ENCODE data around the gene NPHP4. TPM values are rescaled to one million over a fixed set of nuclear protein-coding genes. Genes with fewer than 3 reads are reported as not detected.

NPHP4 gene
- total RNA-seq, 4 donors from 2014 or later = 6.7 to 19.9 (median 10.5) TPM

- TF ChIP-seq, protein P1, sequence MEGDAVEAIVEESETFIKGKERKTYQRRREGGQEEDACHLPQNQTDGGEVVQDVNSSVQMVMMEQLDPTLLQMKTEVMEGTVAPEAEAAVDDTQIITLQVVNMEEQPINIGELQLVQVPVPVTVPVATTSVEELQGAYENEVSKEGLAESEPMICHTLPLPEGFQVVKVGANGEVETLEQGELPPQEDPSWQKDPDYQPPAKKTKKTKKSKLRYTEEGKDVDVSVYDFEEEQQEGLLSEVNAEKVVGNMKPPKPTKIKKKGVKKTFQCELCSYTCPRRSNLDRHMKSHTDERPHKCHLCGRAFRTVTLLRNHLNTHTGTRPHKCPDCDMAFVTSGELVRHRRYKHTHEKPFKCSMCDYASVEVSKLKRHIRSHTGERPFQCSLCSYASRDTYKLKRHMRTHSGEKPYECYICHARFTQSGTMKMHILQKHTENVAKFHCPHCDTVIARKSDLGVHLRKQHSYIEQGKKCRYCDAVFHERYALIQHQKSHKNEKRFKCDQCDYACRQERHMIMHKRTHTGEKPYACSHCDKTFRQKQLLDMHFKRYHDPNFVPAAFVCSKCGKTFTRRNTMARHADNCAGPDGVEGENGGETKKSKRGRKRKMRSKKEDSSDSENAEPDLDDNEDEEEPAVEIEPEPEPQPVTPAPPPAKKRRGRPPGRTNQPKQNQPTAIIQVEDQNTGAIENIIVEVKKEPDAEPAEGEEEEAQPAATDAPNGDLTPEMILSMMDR (IDR thresholded peaks at IDR 0.05) = no peak
- TF ChIP-seq EP300 (IDR thresholded peaks at IDR 0.05; ENCODE audit: low read depth) = no peak
- TF ChIP-seq POLR2A (IDR thresholded peaks at IDR 0.05) = no peak
- Histone ChIP-seq H3K4me3 (no peak overlapping the region), H3K9me3 (no peaks in the 10 kb centered on the region), H3K36me3 (peaks cover 0 to 2% (median 0%) of the 10 kb centered on the region in 4 donors), H3K27ac (no peak overlapping the region), H3K27me3 (no peaks in the 10 kb centered on the region), H3K4me1 (no peaks in the 10 kb centered on the region)
- intact Hi-C loops (cut with DNase I; ENCODE audit: low total_unique reads) = no loop called here
- WGBS, 2 donors (ENCODE audit: low coverage in 1 of 2) = 90% methylated on average over 18 of the region's 19 CpGs; no CpG with 5 or more reads in 1 of the 2 donors
- DNase-seq = no peak
- in situ Hi-C loops (cut with MboI; ENCODE audit: low pct_ligation_motif_present in 1 of 4, low pct_unique_long_range_greater_than_20kb in 1 of 4, low sequenced_read_pairs in 3 of 4) = no loop called here
Observed at GRCh38 chr1:5860277-5860676, 131.9 kb downstream of the NPHP4 start.

GRCh38 chr1:5859766-5860165 lies 132.5 kb downstream of the NPHP4 start:
- H3K4me3 ChIP-seq = no peak overlapping the region
- no peaks in the 10 kb centered on the region for H3K9me3 ChIP-seq
- H3K27me3 ChIP-seq = no peaks in the 10 kb centered on the region
- H3K4me1 ChIP-seq = no peaks in the 10 kb centered on the region
- WGBS, 2 donors (ENCODE audit: low coverage in 1 of 2) = 95% methylated on average over 15 of the region's 16 CpGs; no CpG with 5 or more reads in 1 of the 2 donors
- in situ Hi-C loops (cut with MboI; ENCODE audit: low pct_ligation_motif_present in 1 of 4, low pct_unique_long_range_greater_than_20kb in 1 of 4, low sequenced_read_pairs in 3 of 4) (no loop called here), intact Hi-C loops (cut with DNase I; ENCODE audit: low total_unique reads) (no loop called here)
- TF ChIP-seq POLR2A (IDR thresholded peaks at IDR 0.05) (no peak), EP300 (IDR thresholded peaks at IDR 0.05; ENCODE audit: low read depth) (no peak), POLR2AphosphoS5 (IDR thresholded peaks at IDR 0.05) (no peak)
- TF ChIP-seq, protein P1 (IDR thresholded peaks at IDR 0.05) = no peak
- DNase-seq = no peak
- H3K36me3 ChIP-seq = peaks cover 0 to 2% (median 0%) of the 10 kb centered on the region in 4 donors
- H3K27ac ChIP-seq = no peak overlapping the region

DNA sequence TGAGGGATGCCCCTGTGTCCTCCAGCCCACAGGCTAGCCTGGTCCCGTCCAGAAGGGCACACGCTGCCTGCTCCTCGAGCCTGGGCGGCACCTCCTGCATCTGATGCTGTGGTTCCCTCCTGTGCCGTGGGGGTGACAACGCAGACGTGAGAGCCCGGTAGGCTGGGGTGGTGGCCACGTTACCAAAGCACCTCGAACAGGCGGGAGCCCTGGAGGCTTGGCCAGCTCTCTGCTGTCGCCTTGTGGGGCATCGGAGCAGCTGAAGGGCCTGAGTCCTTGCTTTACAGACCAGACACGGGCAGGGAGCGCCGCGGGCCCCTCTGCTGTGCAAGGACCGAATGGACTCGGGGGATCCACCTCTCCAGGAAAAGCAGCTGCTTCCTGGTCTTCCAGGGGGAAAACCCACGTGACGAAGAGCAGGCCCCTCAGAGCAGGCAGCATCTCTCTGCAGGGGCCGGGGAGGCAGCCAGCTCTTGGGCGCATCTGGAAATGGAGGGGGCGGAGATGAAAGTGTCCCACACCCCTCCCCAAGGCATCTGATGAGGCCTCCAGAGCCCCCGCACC lies 133.3 kb downstream of the NPHP4 start:
- no peaks in the 10 kb centered on the region for H3K27me3 ChIP-seq
- H3K4me1 ChIP-seq = no peaks in the 10 kb centered on the region
- no peak for TF ChIP-seq POLR2AphosphoS5 (IDR thresholded peaks at IDR 0.05)
- in situ Hi-C loops (cut with MboI; ENCODE audit: low pct_ligation_motif_present in 1 of 4, low pct_unique_long_range_greater_than_20kb in 1 of 4, low sequenced_read_pairs in 3 of 4) (no loop called here), intact Hi-C loops (cut with DNase I; ENCODE audit: low total_unique reads) (no loop called here)
- no peak overlapping the region for H3K4me3 ChIP-seq
- no peaks in the 10 kb centered on the region for H3K9me3 ChIP-seq
- H3K27ac ChIP-seq = no peak overlapping the region
- WGBS, 2 donors (ENCODE audit: low coverage in 1 of 2) = 88% methylated on average over 21 of the region's 25 CpGs; no CpG with 5 or more reads in 1 of the 2 donors
- no peak for DNase-seq
- peaks cover 0 to 2% (median 0%) of the 10 kb centered on the region in 4 donors for H3K36me3 ChIP-seq

DNA sequence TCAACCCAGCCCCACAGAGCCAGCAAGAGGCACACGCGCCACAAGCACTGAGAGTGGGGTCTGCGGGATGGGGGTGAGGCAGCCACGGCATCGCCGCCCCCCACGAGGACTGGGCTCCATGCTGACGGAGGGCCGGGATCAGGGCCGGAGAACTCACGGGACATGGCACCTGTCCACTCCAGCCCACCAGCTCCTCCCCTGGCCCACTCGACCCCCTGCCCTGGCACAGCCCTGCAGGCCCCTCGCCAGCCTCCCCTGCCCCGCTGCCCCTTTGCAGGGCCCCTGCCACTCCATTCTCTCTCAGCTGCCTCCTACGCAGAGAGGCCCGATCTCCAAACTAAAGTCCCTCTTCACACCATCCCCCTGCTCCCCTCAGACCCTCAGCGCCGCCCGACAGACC lies 134.0 kb downstream of the NPHP4 start:
- intact Hi-C loops (cut with DNase I; ENCODE audit: low total_unique reads) = no loop called here
- Histone ChIP-seq H3K36me3 (peaks cover 0 to 2% (median 0%) of the 10 kb centered on the region in 4 donors), H3K4me3 (no peak overlapping the region), H3K4me1 (no peaks in the 10 kb centered on the region), H3K27me3 (no peaks in the 10 kb centered on the region), H3K27ac (no peak overlapping the region), H3K9me3 (no peaks in the 10 kb centered on the region)
- 95% methylated on average over 4 to 16 of the region's 19 CpGs for WGBS, 2 donors (ENCODE audit: low coverage in 1 of 2)
- no peak for DNase-seq
- in situ Hi-C loops (cut with MboI; ENCODE audit: low pct_ligation_motif_present in 1 of 4, low pct_unique_long_range_greater_than_20kb in 1 of 4, low sequenced_read_pairs in 3 of 4) = no loop called here
- TF ChIP-seq POLR2AphosphoS5 (IDR thresholded peaks at IDR 0.05) = no peak
- TF ChIP-seq, protein P1 (IDR thresholded peaks at IDR 0.05) = no peak
- TF ChIP-seq EP300 (IDR thresholded peaks at IDR 0.05; ENCODE audit: low read depth) = no peak
- no peak for TF ChIP-seq POLR2A (IDR thresholded peaks at IDR 0.05)

Data from transverse colon (tissue), 4 donors.